Epithelial cell of esophagus (primary cell): ENCODE data around the gene KIF1A.

Source experiments
- DNase-seq: peaks from one replicate; pipeline ENCODE4 v3.0.0; 2010; ENCODE audit warnings: low read depth
- H3K4me3 ChIP-seq: 2 replicates; pipeline ENCODE4 v1.5.1; 2011; ENCODE audit warnings: mild to moderate bottlenecking, low read length, control low read depth
- TF ChIP-seq, protein P1 (sequence below): IDR thresholded peaks from 2 replicates; pipeline ENCODE4 v1.5.1; 2011; ENCODE audit warnings: low read depth, mild to moderate bottlenecking, low read length, control low read depth, inconsistent platforms; ENCODE audit not compliant: insufficient read depth; ENCODE audit errors: missing control alignments

Gene KIF1A

DNA sequence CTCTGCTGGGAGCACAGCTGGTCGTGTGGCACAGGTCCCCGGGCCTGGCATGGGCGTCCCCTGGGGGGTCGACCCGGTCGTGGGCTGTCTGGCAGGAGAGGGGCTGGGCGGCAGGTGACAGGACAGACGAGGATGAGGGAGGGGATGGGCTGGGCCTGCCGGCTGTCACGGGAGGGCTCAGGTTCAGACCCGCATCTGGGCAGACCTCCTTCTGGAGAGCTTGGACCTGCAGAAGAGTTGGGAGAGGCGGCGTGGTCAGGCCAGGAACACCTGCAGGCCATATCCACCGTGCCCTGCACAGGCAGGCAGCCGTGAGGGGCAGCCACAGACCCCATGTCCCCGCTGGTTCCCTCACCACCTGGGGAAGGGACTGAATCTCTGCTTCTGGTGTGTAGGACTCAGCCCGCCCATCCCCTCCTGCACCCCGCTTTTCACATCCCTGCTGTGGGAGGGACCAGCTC lies 102.8 kb downstream of the KIF1A start:
- no peak overlapping the region for H3K4me3 ChIP-seq
- TF ChIP-seq, protein P1, sequence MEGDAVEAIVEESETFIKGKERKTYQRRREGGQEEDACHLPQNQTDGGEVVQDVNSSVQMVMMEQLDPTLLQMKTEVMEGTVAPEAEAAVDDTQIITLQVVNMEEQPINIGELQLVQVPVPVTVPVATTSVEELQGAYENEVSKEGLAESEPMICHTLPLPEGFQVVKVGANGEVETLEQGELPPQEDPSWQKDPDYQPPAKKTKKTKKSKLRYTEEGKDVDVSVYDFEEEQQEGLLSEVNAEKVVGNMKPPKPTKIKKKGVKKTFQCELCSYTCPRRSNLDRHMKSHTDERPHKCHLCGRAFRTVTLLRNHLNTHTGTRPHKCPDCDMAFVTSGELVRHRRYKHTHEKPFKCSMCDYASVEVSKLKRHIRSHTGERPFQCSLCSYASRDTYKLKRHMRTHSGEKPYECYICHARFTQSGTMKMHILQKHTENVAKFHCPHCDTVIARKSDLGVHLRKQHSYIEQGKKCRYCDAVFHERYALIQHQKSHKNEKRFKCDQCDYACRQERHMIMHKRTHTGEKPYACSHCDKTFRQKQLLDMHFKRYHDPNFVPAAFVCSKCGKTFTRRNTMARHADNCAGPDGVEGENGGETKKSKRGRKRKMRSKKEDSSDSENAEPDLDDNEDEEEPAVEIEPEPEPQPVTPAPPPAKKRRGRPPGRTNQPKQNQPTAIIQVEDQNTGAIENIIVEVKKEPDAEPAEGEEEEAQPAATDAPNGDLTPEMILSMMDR, result no peak
- no peak for DNase-seq

DNA sequence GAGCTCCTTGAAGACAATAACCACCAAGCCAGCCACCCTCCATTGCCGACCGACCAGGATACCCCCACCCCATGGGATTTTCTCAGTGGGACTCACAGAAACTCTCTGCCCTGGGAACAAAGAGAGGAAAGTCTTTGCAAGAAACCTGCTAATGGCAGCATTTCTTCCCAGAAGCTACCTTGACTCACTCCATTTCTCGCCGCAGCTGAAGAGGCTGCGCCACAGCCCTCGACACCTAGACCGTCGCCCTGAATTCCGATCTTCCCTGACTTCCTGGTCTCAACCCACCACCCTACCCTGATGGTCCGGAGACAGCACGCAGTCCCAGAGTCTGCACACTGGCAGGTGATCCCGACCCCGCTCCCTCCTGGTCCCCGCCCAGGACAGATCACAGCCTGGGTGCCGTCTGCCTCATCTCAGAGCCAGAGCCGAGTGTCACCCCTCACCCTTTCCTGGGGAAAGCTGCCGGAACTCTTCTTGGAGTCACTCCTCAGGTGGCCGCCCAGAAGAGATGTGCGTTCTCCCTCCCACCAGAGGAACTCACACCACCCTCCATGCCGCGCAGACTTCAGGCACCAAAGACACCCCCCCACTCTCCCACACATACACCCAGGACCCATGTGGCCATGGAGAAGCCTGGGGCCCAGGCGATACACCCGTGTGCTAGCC lies 103.8 kb downstream of the KIF1A start:
- DNase-seq, result no peak
- TF ChIP-seq, protein P1, result no peak

DNA sequence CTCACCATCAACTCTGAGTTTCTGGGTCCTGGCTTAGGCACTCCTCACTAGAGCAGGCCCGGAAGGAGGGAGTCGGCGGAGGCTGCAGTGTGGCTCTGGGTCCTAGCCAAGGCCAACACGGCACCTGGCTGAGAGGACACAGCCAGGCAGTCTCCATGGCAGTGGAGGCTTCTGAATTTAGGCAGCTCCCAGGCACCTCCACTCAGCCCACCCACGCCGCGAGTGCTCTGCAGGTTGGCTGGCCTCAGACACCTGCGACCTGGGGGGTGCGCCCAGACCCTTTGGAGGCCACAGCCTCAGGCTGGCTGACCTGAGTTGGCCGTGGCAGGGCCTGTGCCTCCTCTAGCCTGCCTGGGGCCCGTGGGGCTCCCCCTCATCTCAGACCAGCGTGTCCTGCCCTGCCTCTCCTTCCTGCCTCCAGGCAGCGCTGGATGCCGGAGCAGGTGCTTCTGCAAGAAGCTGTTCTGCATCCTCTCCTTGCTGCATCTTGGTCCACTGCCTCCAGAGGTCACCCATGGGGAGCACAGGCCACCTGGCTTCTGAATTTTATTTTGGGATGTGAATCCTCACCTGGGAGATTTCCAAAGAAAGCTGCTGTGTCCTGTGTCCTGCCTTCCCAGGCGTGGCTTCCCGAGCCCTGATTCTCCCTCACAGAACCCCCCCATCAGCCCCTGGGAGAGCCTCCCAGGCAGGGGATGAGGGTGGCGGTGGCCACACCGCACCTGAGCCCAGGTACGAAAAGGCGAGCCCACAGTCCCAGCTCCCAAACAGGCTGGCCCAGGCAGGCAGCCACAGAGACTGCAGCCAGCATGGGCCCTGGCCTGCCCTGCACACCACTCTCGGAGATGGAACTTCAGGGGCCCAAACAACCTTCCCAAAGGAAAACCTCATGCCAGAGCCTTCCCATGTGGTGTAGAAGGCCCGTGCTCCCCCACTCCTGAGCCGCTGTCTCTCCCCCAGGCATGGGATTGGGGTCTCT lies 105.0 kb downstream of the KIF1A start:
- TF ChIP-seq, protein P1, result no peak
- H3K4me3 ChIP-seq, result no peak overlapping the region
- DNase-seq, result no peak

More for the DNA sequence above, 103.8 kb downstream of the KIF1A start:
- no peak overlapping the region for H3K4me3 ChIP-seq

DNA sequence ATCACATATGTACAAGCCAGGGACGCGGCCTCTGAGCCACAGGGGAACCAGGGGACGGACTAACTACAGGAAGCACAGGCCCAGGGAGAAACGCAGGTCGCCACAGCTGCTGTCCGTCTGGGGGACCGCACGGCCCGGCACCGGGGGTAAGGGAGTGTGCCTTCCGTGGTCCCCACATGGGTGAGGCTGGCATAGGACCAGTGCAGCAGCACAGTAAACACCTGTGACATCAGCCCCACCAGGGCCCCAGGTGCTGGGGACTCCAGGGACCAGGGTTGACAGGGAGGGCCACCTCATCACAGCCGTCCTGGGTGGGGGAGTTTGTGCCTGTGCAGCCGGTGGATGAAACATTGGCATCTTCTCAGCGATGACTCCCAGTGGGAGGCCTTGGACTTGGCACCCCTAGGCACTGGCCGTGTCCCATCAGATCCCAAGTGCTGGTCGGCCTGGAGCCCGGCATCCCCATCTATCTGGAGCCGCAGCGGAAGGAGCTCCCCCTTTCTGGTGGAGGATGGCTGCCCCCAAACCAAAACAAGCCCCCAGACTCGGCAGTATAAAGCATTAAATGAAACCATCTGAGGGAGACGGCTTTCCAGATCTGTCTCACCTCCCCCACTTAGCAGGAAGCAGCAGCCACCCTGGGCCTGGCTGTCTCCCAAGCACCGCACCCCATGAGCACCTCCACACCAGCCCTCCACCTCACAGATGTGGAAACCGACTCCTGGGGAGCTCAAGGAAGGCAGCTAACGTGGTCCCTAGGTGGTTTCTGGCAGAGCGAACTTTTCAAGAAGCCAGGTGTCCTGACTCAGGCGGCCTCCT lies 105.9 kb downstream of the KIF1A start:
- TF ChIP-seq, protein P1, result no peak
- DNase-seq, result no peak

DNA sequence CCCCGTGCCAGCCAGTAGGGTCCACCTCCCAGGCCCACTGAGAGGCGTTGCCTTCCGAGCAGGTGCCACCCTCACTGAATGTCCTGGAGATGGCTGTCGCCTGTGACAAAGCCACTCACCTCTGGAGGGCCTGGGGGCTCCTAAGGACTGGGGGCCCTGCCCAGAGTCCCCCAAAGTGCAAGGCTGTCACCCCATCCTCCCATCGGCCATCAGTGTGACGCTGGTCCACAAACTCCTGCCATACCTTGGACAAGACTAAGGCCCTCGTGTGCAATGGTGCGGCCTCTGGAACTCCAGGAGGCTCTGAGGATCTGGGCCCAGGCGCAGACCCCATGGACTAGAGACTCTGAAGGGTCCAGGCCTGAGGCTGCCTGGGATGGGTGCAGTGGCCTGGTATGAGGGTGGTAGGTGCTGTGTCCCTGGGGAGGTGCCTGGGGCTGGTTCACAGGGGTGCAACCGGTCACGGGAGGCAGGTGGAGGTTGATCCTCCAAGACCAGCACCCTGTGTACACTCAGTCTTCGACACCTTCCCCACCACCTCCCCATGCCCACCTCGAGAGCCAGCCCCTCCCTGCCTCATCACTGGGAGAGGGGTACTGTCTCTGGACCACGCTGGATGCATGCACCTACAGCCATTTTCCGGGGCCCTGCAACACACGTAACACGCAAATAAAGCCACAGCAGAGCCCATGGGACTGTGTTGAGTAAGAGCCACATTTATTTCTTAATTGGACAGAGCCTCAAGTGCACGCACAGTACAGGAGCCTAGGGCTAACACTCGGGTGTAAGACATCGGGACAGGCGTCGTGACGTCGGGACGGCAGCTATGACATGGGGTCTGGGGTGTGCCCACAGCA lies 106.7 kb downstream of the KIF1A start:
- DNase-seq, result no peak
- TF ChIP-seq, protein P1, result no peak
- no peak overlapping the region for H3K4me3 ChIP-seq

More for the DNA sequence above, 105.9 kb downstream of the KIF1A start:
- H3K4me3 ChIP-seq, result no peak overlapping the region

DNA sequence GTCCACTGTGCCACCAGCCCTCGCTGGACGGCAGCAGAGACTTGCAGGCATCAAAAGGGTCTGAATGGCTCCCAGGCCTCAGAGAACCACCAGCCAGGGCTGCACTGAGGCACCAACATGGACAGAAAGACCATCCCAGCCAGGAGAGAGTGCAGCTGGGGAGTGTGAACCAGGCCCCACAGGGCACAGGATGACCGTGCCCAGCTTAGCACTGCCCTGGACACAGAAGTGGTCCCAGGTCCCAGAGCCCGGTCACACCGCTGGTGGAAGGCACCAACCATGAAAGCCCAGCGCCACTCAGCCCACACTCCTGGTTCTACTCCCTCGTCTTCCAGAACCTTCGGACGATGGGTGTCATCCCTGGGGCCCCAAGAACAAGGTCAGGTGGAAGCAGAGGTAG lies 107.9 kb downstream of the KIF1A start:
- H3K4me3 ChIP-seq, result no peak overlapping the region
- TF ChIP-seq, protein P1, result no peak
- DNase-seq, result no peak
